HG03039 (cell line): ENCODE results near the gene IGFL1.
"Not testable (repeated sequence)": the region's sequence is repeated elsewhere in the genome, so short reads cannot be mapped to it uniquely, and the experiment has no call there.

Experiments
- ATAC-seq: cut with Tn5 transposase; IDR thresholded peaks from one replicate; pipeline ENCODE4 v1.9.1; 2021; ENCODE audit warnings: mild to moderate bottlenecking, moderate library complexity; ENCODE audit not compliant: unreplicated experiment

IGFL1 gene

GRCh38 chr19:46229442-46229841 lies at the start of gene IGFL1:
IGFL1 (plus strand) TSS chr19:46229742; CDS start chr19:46229775, 33 bp downstream.
- no peak for ATAC-seq

- no peak for ATAC-seq
These were observed 48.7 kb upstream of the IGFL1 start for GRCh38 chr19:46180701-46181387.

GRCh38 chr19:46181388-46181779 lies 48.2 kb upstream of the IGFL1 start:
- ATAC-seq, result no peak

DNA sequence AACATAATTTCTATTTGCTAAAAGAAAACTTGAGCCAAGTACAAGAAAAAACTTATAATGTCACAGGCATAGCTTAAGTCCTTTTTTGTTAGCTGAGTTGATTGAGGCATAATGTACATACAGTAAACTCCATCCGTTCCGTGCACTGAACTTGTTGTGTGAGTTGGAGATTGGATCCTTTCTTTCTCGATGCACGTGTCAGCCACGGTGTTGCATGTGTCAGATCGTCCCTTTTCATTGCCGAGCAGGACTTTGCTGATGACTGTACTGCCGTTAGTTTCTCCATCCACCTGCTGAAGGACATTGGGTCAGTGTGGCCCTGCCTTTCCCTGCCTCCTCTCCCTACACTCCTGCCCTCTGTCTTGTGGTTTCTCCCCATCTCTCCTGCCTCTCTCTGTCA lies 47.1 kb upstream of the IGFL1 start:
- ATAC-seq, result no peak

DNA sequence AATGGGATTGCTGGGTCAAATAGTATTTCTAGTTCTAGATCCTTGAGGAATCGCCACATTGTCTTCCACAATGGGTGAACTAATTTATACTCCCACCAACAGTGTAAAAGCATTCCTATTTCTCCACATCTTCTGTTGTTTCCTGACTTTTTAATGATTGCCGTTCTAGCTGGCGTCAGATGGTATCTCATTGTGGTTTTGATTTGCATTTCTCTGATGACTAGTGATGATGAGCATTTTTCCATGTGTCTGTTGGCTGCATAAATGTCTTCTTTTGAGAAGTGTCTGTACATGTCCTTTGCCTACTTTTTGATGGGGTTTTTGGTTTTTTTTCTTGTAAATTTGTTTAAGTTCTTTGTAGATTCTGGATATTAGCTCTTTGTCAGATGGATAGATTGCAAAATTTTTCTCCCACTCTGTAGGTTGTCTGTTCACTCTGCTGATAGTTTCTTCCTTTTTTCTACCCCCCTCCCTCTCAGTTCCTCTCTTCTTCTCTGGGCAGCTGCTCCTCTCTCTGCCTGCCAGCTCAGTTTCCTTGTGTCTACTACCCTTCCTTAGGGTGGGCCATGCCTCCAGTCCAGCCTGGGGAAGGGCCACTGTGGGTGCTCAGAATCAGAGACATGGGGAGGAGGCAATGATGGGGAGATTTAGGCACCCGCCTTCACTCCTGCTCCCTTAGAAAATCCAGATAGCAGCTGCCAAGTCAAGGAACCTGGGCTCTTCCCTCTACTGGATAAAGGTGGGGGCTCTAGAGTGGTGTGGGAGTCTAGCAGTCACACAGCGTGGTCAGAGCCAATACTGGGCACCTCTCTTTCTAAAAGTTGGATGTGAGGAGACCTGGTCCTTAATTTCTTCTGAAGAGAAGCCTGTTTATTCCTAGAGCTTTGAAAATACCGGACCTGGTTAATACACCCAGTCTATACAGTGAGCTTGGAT lies 44.5 kb upstream of the IGFL1 start:
- not testable (repeated sequence) for ATAC-seq

GRCh38 chr19:46186101-46186716 lies 43.3 kb upstream of the IGFL1 start:
- ATAC-seq, result no peak

DNA sequence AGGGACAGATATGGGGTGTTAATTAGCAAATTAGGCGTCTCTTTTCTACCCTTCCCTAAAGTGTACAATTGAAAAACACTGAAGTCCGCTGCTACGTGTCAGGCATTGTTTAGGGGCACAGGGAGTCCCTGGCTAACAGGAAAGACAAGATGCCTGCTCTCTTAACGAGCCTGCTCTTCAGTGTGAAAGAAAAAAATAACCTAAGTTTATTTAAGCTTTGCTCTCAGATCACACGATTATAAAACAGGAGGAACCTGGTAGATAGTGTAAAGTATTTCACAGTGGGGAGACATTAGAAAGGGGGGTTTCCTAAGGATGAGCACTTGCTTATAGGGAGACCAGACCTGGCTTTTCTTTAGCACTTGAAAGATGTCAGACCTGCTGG lies 42.8 kb upstream of the IGFL1 start:
- ATAC-seq, result no peak

DNA sequence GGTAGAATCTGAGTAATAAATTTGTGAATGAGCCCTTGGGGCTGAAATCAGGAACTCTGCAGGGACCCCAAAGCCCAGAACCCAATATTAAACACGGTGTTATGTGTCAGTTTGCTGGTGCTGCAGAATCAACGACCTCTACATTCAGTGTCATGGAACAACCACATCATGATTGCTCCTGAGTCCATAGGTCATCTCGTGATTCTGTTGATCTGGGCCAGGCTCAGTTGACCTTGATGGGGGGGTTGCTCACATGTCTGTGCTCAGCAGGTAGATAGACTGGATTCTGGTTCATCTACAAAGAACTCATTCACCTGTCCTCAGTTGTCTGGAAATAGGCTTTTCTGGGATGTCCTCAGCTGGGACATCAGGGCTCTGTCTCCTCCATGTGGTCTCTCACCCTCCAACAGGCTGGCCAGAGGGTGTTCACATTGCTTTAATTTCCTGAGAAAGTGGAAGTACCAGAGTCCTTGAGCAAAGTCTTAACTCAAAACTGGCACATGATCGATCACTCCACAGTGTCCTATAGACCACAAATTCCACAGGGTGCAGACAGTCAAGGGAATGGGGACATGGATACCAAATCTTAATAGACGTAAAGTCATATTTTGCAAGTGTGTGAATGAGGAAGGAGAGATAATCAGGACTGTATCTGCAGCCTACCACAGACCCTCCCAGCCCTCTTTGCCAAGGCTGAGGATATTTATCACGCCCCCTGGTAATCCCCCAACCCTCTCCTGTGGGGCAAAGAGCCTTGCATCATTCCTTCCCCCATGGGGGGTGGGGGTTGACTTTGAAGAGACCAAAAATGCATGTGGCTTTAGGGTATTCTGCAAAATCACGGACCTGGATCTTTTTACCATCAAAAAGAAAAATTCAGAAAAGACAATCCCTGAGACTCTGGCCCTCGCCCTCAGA lies 39.3 kb upstream of the IGFL1 start:
- ATAC-seq, result no peak

- no peak for ATAC-seq
These were observed 38.2 kb upstream of the IGFL1 start for GRCh38 chr19:46191356-46191755.

DNA sequence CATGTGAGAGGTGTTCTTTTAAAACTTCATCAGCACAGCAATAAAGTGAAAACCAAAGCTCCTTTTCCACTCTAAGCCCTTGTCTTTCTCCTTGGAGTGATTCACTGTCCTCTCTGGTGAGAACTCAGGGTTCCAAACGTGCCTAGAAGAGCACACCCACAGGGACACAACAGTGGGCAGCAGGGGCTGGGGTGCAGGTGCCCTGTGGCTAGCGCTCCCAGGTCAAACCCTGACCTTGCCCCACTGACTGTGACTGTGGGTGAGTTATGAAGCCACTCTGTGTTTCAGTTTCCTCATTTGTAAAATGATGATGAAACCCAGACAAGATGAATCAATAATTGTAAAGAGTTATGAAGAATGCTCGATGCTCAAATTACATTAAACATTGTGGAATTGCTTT lies 37.6 kb upstream of the IGFL1 start:
- ATAC-seq, result no peak

DNA sequence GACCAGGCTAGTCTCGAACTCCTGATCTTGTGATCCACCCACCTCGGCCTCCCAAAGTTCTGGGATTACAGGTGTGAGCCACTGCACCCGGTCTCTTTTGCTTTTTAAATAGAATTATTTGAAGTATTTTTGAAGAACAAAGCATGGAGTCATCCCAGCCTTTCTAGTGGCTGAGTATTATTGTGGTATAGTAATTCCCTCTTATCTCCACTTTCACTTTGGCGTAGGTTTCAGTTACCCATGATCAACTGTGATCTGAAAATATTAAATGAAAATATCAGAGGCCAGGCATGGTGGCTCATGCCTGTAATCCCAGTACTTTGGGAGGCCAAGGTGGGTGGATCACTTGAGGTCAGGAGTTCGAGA lies 36.9 kb upstream of the IGFL1 start:
- ATAC-seq, result not testable (repeated sequence)

DNA sequence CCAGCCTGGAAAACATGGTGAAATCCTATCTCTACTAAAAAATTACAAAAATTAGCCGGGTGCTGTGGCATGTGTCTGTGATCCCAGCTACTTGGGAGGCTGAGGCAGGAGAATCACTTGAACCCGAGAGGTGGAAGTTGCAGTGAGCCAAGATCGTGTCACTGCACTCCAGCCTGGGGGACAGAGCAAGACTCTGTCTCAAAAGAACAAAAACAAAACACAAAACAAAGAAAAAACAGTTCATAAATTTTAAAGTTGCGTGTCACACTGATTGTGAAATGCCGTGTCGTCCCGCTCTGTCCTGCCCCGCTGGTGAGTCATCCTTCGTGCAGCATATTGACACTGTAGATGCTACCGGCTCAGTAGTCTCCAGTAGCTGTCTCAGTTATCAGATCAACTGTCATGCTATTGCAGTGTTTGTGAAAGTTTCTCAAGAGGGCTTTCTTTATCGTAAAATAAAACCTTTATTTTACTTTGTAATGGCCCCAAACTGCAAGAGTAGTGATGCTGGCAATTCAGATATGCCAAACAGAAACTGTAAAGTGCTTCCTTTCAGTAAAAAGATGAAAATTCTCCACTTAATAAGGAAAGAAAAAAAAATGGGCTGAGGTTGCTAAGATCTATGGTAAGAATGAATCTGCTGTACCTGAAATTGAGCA lies 36.4 kb upstream of the IGFL1 start:
- ATAC-seq, result no peak

DNA sequence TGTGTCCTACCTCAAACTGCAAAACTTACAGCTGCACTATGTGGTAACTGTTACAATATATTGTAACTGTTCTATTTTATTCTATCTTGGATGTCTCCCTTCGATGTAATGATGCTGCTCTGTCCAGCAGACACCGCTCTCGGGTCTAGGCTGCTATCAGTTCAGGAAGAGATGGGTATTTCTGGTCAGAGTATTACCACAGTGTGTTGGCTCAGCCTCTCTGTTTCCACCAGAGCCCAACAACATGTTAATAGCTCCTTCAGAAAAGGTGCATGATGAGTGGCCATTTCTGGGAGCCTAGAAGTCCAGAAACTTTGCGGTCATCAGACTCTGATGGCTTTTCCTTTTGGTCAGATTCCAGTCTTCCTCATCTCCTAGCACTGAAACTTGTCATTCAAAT lies 35.9 kb upstream of the IGFL1 start:
- ATAC-seq, result no peak

DNA sequence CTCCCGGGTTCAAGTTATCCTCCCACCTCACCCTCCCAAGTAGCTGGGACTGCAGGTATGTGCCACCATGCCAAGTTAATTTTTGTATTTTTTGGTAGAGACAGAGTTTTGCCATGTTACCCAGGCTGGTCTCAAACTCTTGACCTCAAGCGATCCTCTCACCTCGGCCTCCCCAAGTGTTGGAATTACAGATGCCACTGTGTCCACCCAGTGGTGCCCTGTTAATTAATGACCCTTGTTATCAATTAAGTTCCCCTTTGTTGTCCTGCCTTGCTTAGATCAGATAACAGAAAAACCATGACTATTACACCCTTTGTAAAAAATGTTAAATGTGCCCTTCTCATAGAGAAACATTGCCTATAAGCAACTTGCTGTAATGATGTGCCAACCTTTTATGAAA lies 34.4 kb upstream of the IGFL1 start:
- no peak for ATAC-seq

DNA sequence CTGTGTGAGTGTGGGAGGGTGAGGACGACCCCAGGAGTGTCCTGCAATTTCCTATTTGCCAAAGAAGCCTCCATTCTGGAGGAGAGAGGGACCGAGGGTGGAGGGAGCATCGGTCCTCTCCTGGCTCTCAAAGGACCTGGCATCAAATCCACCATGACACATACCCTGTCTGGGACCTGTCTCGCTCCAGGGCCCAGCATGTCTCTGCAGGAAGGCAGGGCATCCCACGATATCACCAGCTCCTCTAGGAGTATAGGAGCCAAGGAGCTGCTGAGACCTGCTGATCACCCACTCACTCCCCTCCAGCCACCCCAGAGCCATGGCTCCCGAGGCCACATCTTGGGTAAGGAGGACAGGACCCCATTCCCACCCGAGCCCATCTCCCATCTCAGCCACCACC lies 33.6 kb upstream of the IGFL1 start:
- not testable (repeated sequence) for ATAC-seq

DNA sequence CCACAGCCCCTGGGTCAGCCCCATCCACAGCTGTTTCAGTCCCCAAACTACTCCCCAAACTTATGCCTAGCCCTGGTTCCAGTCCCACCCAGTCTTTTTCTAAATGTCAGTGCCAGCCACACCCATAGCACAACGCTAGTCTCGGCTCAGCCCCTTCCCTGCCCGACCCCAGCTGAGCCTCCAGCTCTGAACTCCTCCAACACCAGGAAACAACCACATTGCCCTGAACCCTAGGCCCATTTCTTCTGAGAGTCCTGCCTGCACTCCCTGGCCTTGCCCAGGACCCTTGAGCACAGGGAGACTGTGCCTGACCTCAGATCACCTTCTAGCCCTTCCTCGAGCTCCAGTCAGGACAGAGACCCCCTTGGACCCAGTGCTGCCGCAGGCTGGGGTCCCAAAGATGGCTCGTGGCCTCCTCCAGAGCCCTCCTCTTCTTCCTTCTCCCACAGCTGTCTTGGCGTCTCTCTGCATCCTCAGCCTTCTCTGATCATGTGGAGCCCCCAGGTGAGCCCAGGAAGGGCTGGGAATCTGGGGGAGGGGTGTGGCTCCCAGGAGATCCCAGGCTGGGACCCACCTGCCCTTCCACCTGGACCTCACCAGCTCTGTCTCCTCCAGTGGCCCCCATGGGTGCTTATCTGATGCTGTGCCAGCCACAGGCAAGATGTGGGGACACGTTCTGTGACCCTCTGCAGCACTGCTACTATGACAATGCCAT lies 33.0 kb upstream of the IGFL1 start:
- no peak for ATAC-seq

DNA sequence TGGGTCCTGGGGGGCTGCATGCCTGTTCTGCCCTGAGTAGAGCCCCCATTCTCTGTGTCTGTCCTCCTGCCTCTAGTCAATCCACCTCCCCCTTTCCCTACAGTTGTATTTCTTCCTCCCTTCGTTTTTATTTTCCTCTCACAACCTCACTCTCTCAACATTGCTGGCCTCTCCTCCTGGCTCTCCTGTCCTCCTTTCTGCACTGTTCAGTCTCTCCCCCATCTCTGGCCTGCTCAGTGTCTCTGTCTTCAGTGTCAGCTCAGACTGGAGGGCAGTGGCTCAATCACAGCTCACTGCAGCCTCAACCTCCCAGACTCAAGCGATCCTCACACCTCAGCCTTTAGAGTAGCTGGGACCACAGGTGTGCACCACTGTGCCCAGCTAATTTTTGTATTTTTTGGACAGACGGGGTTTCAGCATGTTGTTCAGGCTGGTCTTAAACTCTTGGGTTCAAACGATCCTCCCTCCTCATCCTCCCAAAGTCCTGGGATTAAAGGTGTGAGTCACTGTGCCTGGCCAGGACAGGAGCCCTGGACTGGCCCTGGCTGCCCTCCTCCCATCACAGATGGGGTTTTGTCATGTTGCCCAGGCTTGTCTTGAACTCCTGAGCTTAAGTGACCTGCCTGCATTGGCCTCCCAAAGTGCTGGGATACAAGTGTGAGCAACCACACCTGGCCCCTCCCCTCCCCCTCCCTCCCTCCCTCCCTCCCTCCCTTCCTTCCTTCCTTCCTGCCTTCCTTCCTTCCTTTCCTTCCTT lies 32.0 kb upstream of the IGFL1 start:
- no peak for ATAC-seq

DNA sequence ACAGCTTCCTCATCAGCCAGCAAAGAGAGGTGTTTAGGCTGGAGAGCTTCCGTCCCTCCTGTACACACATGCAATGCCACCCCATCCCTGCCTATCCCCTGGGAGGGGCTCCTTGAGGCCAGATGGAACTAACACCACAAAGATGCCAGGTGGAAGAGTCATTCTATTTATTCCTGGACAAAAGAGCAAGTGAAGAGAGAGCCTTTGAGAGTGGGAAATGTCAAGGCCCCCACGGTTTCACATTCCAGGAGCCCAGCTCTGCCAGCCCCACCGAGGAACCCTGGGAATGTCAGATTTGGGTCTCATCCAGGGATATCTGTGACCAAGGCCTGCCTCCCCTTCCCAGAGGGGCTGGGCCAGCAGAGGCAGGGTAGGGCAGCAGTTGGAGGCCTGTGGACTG lies 30.8 kb upstream of the IGFL1 start:
- no peak for ATAC-seq
